HG03066 (cell line): ENCODE data around the gene ZNF471.

Source experiments
- ATAC-seq: cut with Tn5 transposase; IDR thresholded peaks from one replicate; pipeline ENCODE4 v1.9.1; 2021; ENCODE audit warnings: low read depth; ENCODE audit not compliant: unreplicated experiment

ZNF471 gene

GRCh38 chr19:56572589-56572988 lies 64.9 kb downstream of the ZNF471 start:
- no peak for ATAC-seq

GRCh38 chr19:56573914-56574313 lies 66.3 kb downstream of the ZNF471 start:
- no peak for ATAC-seq

- no peak for ATAC-seq
Measured at GRCh38 chr19:56577719-56578602, 70.3 kb downstream of the ZNF471 start.
